WTC11 (cell line): ENCODE measurements around the gene KNL1. TPM values are rescaled to one million over a fixed set of nuclear protein-coding genes. Genes with fewer than 3 reads are reported as not detected.

ENCODE experiments used
- ATAC-seq: fragments of 200-7000 bp; cut with Tn5 transposase; 2 replicates; pipeline ENCODE4 v1.10.0; 2021; ENCODE audit warnings: mild to moderate bottlenecking, moderate library complexity
- CTCF ChIA-PET: fragments of 300-600 bp; sonication (Branson Sonifier 250); formaldehyde crosslinking; loops from one replicate; lab custom pipeline; 2021; ENCODE audit warnings: antibody characterized with exemption; lab: Charles Lee
- POLR2A ChIA-PET: fragments of 350-600 bp; sonication (Branson Sonifier 250); formaldehyde crosslinking; loops from one replicate; lab custom pipeline; 2021; ENCODE audit warnings: antibody characterized with exemption; lab: Charles Lee
- DNase-seq: peaks from one replicate; pipeline ENCODE4 v3.0.0; 2021; ENCODE audit warnings: low spot score
- H3K27ac Mint-ChIP-seq: 2 replicates; pipeline ENCODE4 v1.8.0; 2021; ENCODE audit warnings: mixed read lengths
- H3K27me3 Mint-ChIP-seq: 2 replicates; pipeline ENCODE4 v1.8.0; 2021; ENCODE audit warnings: low read depth, mild to moderate bottlenecking, moderate library complexity, mixed read lengths
- H3K36me3 Mint-ChIP-seq: 2 replicates; pipeline ENCODE4 v1.8.0; 2021; ENCODE audit warnings: mixed read lengths
- H3K4me1 Mint-ChIP-seq: 2 replicates; pipeline ENCODE4 v1.8.0; 2022; ENCODE audit warnings: mixed read lengths
- H3K4me3 Mint-ChIP-seq: 2 replicates; pipeline ENCODE4 v1.8.0; 2021; ENCODE audit warnings: mild to moderate bottlenecking, moderate library complexity, mixed read lengths
- H3K9me3 Mint-ChIP-seq: 2 replicates; pipeline ENCODE4 v1.8.0; 2021; ENCODE audit warnings: mixed read lengths
- ATF1 ChIP-seq: sonication (generic); formaldehyde crosslinking; IDR thresholded peaks from 2 replicates; pipeline ENCODE4 v1.8.1; 2023; ENCODE audit warnings: mild to moderate bottlenecking, moderate library complexity, missing genetic modification reagents
- CREB1 ChIP-seq: sonication (generic); formaldehyde crosslinking; IDR thresholded peaks from 2 replicates; pipeline ENCODE4 v1.8.0; 2023; ENCODE audit warnings: mild to moderate bottlenecking, missing genetic modification reagents
- CTCF ChIP-seq: fragments of 200-600 bp; IDR thresholded peaks from 2 replicates; pipeline ENCODE4 v1.8.0; 2022; ENCODE audit warnings: antibody characterized with exemption
- E2F1 ChIP-seq: sonication (generic); formaldehyde crosslinking; IDR thresholded peaks from 2 replicates; pipeline ENCODE4 v1.8.0; 2022; ENCODE audit warnings: mild to moderate bottlenecking, missing genetic modification reagents
- FOXJ3 ChIP-seq: sonication (generic); formaldehyde crosslinking; IDR thresholded peaks from 2 replicates; pipeline ENCODE4 v1.9.0; 2021; ENCODE audit warnings: missing genetic modification reagents, mild to moderate bottlenecking, borderline replicate concordance
- FOXK1 ChIP-seq: sonication (generic); formaldehyde crosslinking; IDR thresholded peaks from 2 replicates; pipeline ENCODE4 v1.8.0; 2022; ENCODE audit warnings: mild to moderate bottlenecking, moderate library complexity, missing genetic modification reagents
- FOXP1 ChIP-seq: sonication (generic); formaldehyde crosslinking; IDR thresholded peaks from 2 replicates; pipeline ENCODE4 v1.8.0; 2022; ENCODE audit warnings: missing genetic modification reagents, mild to moderate bottlenecking, moderate library complexity, borderline replicate concordance
- JUN ChIP-seq: sonication (generic); formaldehyde crosslinking; IDR thresholded peaks from 2 replicates; pipeline ENCODE4 v1.8.0; 2023; ENCODE audit warnings: mild to moderate bottlenecking, missing genetic modification reagents
- MAX ChIP-seq: sonication (generic); formaldehyde crosslinking; IDR thresholded peaks from 2 replicates; pipeline ENCODE4 v1.8.0; 2022; ENCODE audit warnings: mild to moderate bottlenecking, missing genetic modification reagents
- MXD4 ChIP-seq: fragments of 250-450 bp; sonication (Bioruptor Pico); IDR thresholded peaks from 2 replicates; pipeline ENCODE4 v1.8.0; 2021; ENCODE audit warnings: mild to moderate bottlenecking, moderate library complexity, borderline replicate concordance
- MYBL2 ChIP-seq: sonication (generic); formaldehyde crosslinking; IDR thresholded peaks from 2 replicates; pipeline ENCODE4 v1.8.1; 2023; ENCODE audit warnings: mild to moderate bottlenecking, moderate library complexity, missing genetic modification reagents
- NR1H2 ChIP-seq: sonication (generic); formaldehyde crosslinking; IDR thresholded peaks from 2 replicates; pipeline ENCODE4 v1.9.0; 2021; ENCODE audit warnings: mild to moderate bottlenecking, moderate library complexity, missing genetic modification reagents
- PRDM15 ChIP-seq: sonication (generic); formaldehyde crosslinking; IDR thresholded peaks from 2 replicates; pipeline ENCODE4 v1.8.0; 2022; ENCODE audit warnings: missing genetic modification reagents
- SOX15 ChIP-seq: fragments of 250-450 bp; sonication (Bioruptor Pico); IDR thresholded peaks from 2 replicates; pipeline ENCODE4 v1.9.0; 2021; ENCODE audit warnings: mild to moderate bottlenecking
- TEAD4 ChIP-seq: sonication (generic); formaldehyde crosslinking; IDR thresholded peaks from 2 replicates; pipeline ENCODE4 v1.8.0; 2022; ENCODE audit warnings: mild to moderate bottlenecking, missing genetic modification reagents
- USF1 ChIP-seq: sonication (generic); formaldehyde crosslinking; IDR thresholded peaks from 2 replicates; pipeline ENCODE4 v1.8.0; 2022; ENCODE audit warnings: mild to moderate bottlenecking, missing genetic modification reagents
- ZNF138 ChIP-seq: sonication (generic); formaldehyde crosslinking; conservative IDR thresholded peaks from 2 replicates; pipeline ENCODE4 v1.8.1; 2022; ENCODE audit warnings: mild to moderate bottlenecking, moderate library complexity, missing genetic modification reagents
- ZNF416 ChIP-seq: fragments of 250-450 bp; sonication (Bioruptor Pico); IDR thresholded peaks from 2 replicates; pipeline ENCODE4 v1.9.0; 2021; ENCODE audit warnings: mild to moderate bottlenecking, inconsistent platforms
- total RNA-seq: library from RNA; stranded (reverse); gene quantifications from 3 replicates; pipeline ENCODE4 v1.2.3, GENCODE V29; 2021
- TF ChIP-seq, protein P1 (sequence below): sonication (generic); formaldehyde crosslinking; IDR thresholded peaks from 2 replicates; pipeline ENCODE4 v1.8.1; 2023; ENCODE audit warnings: mild to moderate bottlenecking, missing genetic modification reagents, moderate library complexity
- TF ChIP-seq, protein P2 (sequence below): sonication (generic); formaldehyde crosslinking; IDR thresholded peaks from 2 replicates; pipeline ENCODE4 v1.8.0; 2023; ENCODE audit warnings: mild to moderate bottlenecking, missing genetic modification reagents

Gene KNL1
- total RNA-seq, 1 experiment from 2014 or later: 24.0 TPM

DNA sequence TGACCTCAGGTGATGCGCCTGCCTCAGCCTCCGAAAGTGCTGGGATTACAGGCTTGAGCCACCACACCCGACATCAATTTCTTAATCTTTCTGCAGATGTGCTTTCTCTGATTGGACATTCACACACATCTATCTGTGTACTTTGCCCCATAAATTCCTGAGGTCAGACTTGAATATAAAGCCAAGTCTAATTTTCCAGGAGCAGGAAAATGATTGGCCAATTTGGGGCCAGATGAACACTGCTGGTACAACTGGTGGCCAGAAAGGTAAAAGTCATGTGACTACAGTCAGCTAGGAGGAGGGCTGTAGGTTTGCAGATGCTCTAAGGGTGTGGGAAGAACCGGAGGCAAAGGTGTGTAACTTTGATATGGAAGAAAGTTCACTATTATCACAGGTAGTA is 97.7 kb downstream of the KNL1 start:
- ChIA-PET CTCF (no interaction called here), POLR2A (no interaction called here)
- H3K4me3 Mint-ChIP-seq: no peak overlapping the region
- DNase-seq (no peak), ATAC-seq (no peak)
- no peaks in the 10 kb centered on the region for H3K27me3 Mint-ChIP-seq
- no peak overlapping the region for H3K27ac Mint-ChIP-seq
- peaks cover 17% of the 10 kb centered on the region for H3K4me1 Mint-ChIP-seq
- peaks cover 12% of the 10 kb centered on the region for H3K9me3 Mint-ChIP-seq
- peaks cover 20% of the 10 kb centered on the region for H3K36me3 Mint-ChIP-seq
- TF ChIP-seq MAX (CRISPR knock-in tag) (no peak), FOXK1 (CRISPR knock-in tag) (no peak), NR1H2 (CRISPR knock-in tag) (no peak), FOXJ3 (CRISPR knock-in tag) (no peak), CTCF (no peak), USF1 (CRISPR knock-in tag) (no peak), ZNF138 (CRISPR knock-in tag) (no peak), PRDM15 (CRISPR knock-in tag) (no peak), MXD4 (no peak), ATF1 (CRISPR knock-in tag) (no peak), CREB1 (CRISPR knock-in tag) (no peak), FOXP1 (CRISPR knock-in tag) (no peak), MYBL2 (CRISPR knock-in tag) (no peak), E2F1 (CRISPR knock-in tag) (no peak), TEAD4 (CRISPR knock-in tag) (no peak), ZNF416 (CRISPR knock-in tag) (no peak), SOX15 (CRISPR knock-in tag) (no peak), JUN (no peak)
- TF ChIP-seq, protein P1, sequence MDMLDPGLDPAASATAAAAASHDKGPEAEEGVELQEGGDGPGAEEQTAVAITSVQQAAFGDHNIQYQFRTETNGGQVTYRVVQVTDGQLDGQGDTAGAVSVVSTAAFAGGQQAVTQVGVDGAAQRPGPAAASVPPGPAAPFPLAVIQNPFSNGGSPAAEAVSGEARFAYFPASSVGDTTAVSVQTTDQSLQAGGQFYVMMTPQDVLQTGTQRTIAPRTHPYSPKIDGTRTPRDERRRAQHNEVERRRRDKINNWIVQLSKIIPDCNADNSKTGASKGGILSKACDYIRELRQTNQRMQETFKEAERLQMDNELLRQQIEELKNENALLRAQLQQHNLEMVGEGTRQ (CRISPR knock-in tag): no peak
- TF ChIP-seq, protein P2, sequence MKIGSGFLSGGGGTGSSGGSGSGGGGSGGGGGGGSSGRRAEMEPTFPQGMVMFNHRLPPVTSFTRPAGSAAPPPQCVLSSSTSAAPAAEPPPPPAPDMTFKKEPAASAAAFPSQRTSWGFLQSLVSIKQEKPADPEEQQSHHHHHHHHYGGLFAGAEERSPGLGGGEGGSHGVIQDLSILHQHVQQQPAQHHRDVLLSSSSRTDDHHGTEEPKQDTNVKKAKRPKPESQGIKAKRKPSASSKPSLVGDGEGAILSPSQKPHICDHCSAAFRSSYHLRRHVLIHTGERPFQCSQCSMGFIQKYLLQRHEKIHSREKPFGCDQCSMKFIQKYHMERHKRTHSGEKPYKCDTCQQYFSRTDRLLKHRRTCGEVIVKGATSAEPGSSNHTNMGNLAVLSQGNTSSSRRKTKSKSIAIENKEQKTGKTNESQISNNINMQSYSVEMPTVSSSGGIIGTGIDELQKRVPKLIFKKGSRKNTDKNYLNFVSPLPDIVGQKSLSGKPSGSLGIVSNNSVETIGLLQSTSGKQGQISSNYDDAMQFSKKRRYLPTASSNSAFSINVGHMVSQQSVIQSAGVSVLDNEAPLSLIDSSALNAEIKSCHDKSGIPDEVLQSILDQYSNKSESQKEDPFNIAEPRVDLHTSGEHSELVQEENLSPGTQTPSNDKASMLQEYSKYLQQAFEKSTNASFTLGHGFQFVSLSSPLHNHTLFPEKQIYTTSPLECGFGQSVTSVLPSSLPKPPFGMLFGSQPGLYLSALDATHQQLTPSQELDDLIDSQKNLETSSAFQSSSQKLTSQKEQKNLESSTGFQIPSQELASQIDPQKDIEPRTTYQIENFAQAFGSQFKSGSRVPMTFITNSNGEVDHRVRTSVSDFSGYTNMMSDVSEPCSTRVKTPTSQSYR (CRISPR knock-in tag): no peak
